Endothelial cell of umbilical vein (primary cell): ENCODE measurements around the gene SUGCT. TPM values are rescaled to one million over a fixed set of nuclear protein-coding genes. Genes with fewer than 3 reads are reported as not detected.

Experiments used
- BruUV-seq: library from RNA; stranded (reverse); fragments of 400-500 nt; replicated peaks from 2 replicates; lab custom pipeline; 2021; lab: Mats Ljungman, UMichigan
- CTCF ChIA-PET: fragments of 300-600, 350-600 bp; sonication (Branson Sonifier 250); formaldehyde crosslinking; loops from one replicate; lab custom pipeline; 2021; ENCODE audit warnings: antibody characterized with exemption, inconsistent platforms; lab: Charles Lee
- POLR2A ChIA-PET: fragments of 300-600, 350-600 bp; sonication (Branson Sonifier 250); formaldehyde crosslinking; loops from one replicate; lab custom pipeline; 2021; ENCODE audit warnings: antibody characterized with exemption, inconsistent platforms; lab: Charles Lee
- DNase-seq: peaks from one replicate; pipeline ENCODE4 v3.0.0-alpha.2; 2011; ENCODE audit warnings: low read depth, low spot score
- FAIRE-seq: peaks from 2 replicates; lab custom pipeline; 2011; peaks lifted over from hg19 to GRCh38; lab: Jason Lieb, UNC
- H2AFZ ChIP-seq: 2 replicates; pipeline ENCODE4 v1.6.0; 2012; ENCODE audit warnings: low read depth, low read length, control low read depth, inconsistent platforms
- H3K27ac ChIP-seq: 2 replicates; pipeline ENCODE4 v1.5.1; 2011; ENCODE audit warnings: low read depth, mild to moderate bottlenecking, control low read depth, low read length, moderate library complexity; ENCODE audit not compliant: insufficient read depth
- H3K27me3 ChIP-seq, 2 experiments: 2 replicates each; pipeline versions ENCODE4 v1.6.0 to v1.6.1; 2011; ENCODE audit warnings: low read length in 2 of 2, mixed read lengths in 1 of 2; ENCODE audit not compliant: control insufficient read depth in 2 of 2, insufficient read depth in 2 of 2
- H3K36me3 ChIP-seq, 2 experiments: 2 replicates in 1 of 2; 3 replicates in 1 of 2; pipeline ENCODE4 v1.5.1; 2011; ENCODE audit warnings: low read length in 2 of 2, mild to moderate bottlenecking in 1 of 2, moderate library complexity in 1 of 2; ENCODE audit not compliant: control insufficient read depth in 2 of 2, insufficient read depth in 2 of 2; ENCODE audit errors: extremely low read depth in 1 of 2
- H3K4me1 ChIP-seq: 3 replicates; pipeline ENCODE4 v1.5.1; 2011; ENCODE audit warnings: mild to moderate bottlenecking, low read length; ENCODE audit not compliant: control insufficient read depth, insufficient read depth; ENCODE audit errors: extremely low read depth
- H3K4me2 ChIP-seq: 2 replicates; pipeline ENCODE4 v1.6.1; 2011; ENCODE audit warnings: low read length, control low read depth, mixed read lengths; ENCODE audit not compliant: insufficient read depth
- H3K4me3 ChIP-seq, 3 experiments: fragments of 200-600 bp in 1 of 3; sonication (generic), shearing (Covaris generic) in 1 of 3; replicated peaks in 1 of 3; 2 replicates each; pipeline ENCODE4 v1.5.1; 2011 to 2016; ENCODE audit warnings: control low read depth in 3 of 3, low read length in 3 of 3, mild to moderate bottlenecking in 2 of 3, inconsistent platforms in 1 of 3, low read depth in 1 of 3, moderate library complexity in 1 of 3; ENCODE audit not compliant: insufficient read depth in 1 of 3
- H3K79me2 ChIP-seq: 2 replicates; pipeline ENCODE4 v1.6.0; 2012; ENCODE audit warnings: low read length, inconsistent platforms; ENCODE audit not compliant: control insufficient read depth, insufficient read depth
- H3K9ac ChIP-seq: replicated peaks from 2 replicates; pipeline ENCODE3; 2011; ENCODE audit warnings: low read length, control low read depth; ENCODE audit not compliant: insufficient read depth; ENCODE audit errors: extremely low read depth
- H3K9me1 ChIP-seq: replicated peaks from 3 replicates; pipeline ENCODE4 v1.6.0; 2011; ENCODE audit warnings: mild to moderate bottlenecking, low read length; ENCODE audit not compliant: control insufficient read depth, insufficient read depth; ENCODE audit errors: extremely low read depth
- H3K9me3 ChIP-seq: replicated peaks from 2 replicates; pipeline ENCODE4 v1.5.1; 2012; ENCODE audit warnings: low read length, inconsistent platforms; ENCODE audit not compliant: control insufficient read depth, insufficient read depth
- H4K20me1 ChIP-seq: replicated peaks from 2 replicates; pipeline ENCODE3; 2011; ENCODE audit warnings: mild to moderate bottlenecking, low read length; ENCODE audit not compliant: control insufficient read depth, insufficient read depth; ENCODE audit errors: extremely low read depth
- EZH2 ChIP-seq: IDR thresholded peaks from 2 replicates; pipeline ENCODE4 v1.6.1; 2012; ENCODE audit warnings: borderline replicate concordance, low read depth, mild to moderate bottlenecking, moderate library complexity, low read length, inconsistent platforms; ENCODE audit not compliant: severe bottlenecking
- FOS ChIP-seq: IDR thresholded peaks from 2 replicates; pipeline ENCODE4 v1.6.1; 2011; ENCODE audit warnings: mild to moderate bottlenecking, low read length, moderate library complexity, borderline replicate concordance; ENCODE audit not compliant: insufficient read depth
- GATA2 ChIP-seq: IDR thresholded peaks from 2 replicates; pipeline ENCODE4 v1.7.0; 2011; ENCODE audit warnings: low read depth, mild to moderate bottlenecking, moderate library complexity, mixed read lengths, low read length; ENCODE audit not compliant: insufficient read length, insufficient read depth
- POLR2A ChIP-seq: IDR thresholded peaks from 2 replicates; pipeline ENCODE4 v1.6.1; 2012; ENCODE audit warnings: low read depth, mild to moderate bottlenecking, control low read depth, low read length
- dilution Hi-C: fragments of 300-500 bp; cut with MboI; formaldehyde crosslinking; loops from one replicate; pipeline ENCODE4 v1.15.0; 2019; ENCODE audit warnings: low sequenced_read_pairs; ENCODE audit not compliant: extremely low pct_ligation_motif_present
- intact Hi-C: fragments of 100-400 bp; cut with micrococcal nuclease; formaldehyde crosslinking; loops from one replicate; pipeline ENCODE4 v1.10.0; 2022
- polyA plus RNA-seq, 4 experiments: library from polyadenylated mRNA; depleted of rRNA in 3 of 4; stranded (reverse) in 3 of 4; unstranded in 1 of 4; fragments of >200 nt; gene quantifications; 2 replicates each; pipeline versions ENCODE4 v1.2.1 to v1.2.3, GENCODE V29; 2011 to 2012; ENCODE audit warnings: missing spikeins in 1 of 4
- total RNA-seq: library from RNA; stranded (reverse); gene quantifications from 2 replicates; pipeline ENCODE4 v1.2.3, GENCODE V29; 2021
- TF ChIP-seq, protein P1 (sequence below), 2 donors: IDR thresholded peaks; 1 replicate in 1 of 2; 2 replicates in 1 of 2; pipeline ENCODE4 v1.5.1; 2011; ENCODE audit warnings: low read length in 2 of 2, mild to moderate bottlenecking in 2 of 2, moderate library complexity in 2 of 2, control low read depth in 1 of 2, inconsistent platforms in 1 of 2, low read depth in 1 of 2; ENCODE audit not compliant: insufficient read depth in 1 of 2; ENCODE audit errors: extremely low read depth in 1 of 2
- TF ChIP-seq, protein P2 (sequence below): IDR thresholded peaks from 2 replicates; pipeline ENCODE4 v1.6.1; 2011; ENCODE audit not compliant: insufficient read depth, insufficient read length

Gene SUGCT
- total and polyA plus RNA-seq, 2 donors (not counting 3 experiments of a cell fraction or from before 2014, with no cell fraction given), result 1.2 to 1.4 TPM

DNA sequence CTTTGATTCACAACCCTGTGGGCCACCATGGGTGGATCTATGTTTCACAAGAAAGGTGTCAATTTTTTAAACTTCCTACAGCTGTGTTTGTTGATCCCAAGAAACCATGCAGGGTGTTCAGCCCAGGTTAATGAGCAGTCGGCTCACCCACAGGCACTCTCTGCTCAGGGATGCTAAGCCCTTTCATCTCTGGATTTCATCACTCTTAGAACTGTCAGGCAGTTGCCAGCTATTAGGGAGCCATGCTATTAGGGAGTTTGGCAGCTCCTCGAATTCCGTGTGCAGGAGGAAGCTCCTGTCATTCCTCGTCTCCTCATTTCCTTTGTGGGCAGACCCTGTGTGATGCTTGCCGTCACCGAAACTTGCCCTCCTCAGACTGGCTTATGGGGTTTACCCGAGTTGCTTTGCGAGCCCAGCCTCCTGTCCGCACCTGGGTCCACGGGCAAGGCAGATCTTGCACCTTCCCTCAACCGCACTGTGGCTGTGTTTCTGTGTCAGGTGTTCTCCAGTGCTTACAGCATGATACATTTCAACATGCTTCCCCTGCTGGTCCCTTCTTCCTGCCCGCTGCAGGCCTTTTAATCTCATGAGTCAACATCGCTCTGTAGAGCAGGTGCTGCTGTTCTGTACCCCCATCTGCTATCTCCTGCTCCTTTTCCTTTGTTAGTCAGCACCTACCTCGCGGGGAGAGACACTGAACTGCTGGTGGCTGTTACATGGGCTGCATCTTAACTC lies 509.8 kb downstream of the SUGCT start:
- TF ChIP-seq EZH2, result no peak
- TF ChIP-seq, protein P1, sequence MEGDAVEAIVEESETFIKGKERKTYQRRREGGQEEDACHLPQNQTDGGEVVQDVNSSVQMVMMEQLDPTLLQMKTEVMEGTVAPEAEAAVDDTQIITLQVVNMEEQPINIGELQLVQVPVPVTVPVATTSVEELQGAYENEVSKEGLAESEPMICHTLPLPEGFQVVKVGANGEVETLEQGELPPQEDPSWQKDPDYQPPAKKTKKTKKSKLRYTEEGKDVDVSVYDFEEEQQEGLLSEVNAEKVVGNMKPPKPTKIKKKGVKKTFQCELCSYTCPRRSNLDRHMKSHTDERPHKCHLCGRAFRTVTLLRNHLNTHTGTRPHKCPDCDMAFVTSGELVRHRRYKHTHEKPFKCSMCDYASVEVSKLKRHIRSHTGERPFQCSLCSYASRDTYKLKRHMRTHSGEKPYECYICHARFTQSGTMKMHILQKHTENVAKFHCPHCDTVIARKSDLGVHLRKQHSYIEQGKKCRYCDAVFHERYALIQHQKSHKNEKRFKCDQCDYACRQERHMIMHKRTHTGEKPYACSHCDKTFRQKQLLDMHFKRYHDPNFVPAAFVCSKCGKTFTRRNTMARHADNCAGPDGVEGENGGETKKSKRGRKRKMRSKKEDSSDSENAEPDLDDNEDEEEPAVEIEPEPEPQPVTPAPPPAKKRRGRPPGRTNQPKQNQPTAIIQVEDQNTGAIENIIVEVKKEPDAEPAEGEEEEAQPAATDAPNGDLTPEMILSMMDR (IDR thresholded peaks at IDR 0.05; ENCODE audit: extremely low read depth in 1 of 2, insufficient read depth in 1 of 2, low read depth in 1 of 2, low read length in 2 of 2), result no peak
- no peak for TF ChIP-seq POLR2A
- no peak for TF ChIP-seq GATA2
- no peak for TF ChIP-seq FOS
- TF ChIP-seq, protein P2, sequence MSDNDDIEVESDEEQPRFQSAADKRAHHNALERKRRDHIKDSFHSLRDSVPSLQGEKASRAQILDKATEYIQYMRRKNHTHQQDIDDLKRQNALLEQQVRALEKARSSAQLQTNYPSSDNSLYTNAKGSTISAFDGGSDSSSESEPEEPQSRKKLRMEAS, result no peak
- Histone ChIP-seq H3K4me3 (no peak overlapping the region), H3K27me3 (no peaks in the 10 kb centered on the region), H3K79me2 (no peaks in the 10 kb centered on the region), H3K9ac (no peak overlapping the region), H4K20me1 (no peaks in the 10 kb centered on the region), H3K36me3 (no peaks in the 10 kb centered on the region), H3K4me2 (no peak overlapping the region), H3K9me1 (no peaks in the 10 kb centered on the region), H3K9me3 (no peaks in the 10 kb centered on the region), H3K4me1 (no peaks in the 10 kb centered on the region), H3K27ac (no peak overlapping the region), H2AFZ (no peak overlapping the region)
- FAIRE-seq, result no peak
- ChIA-PET POLR2A (no interaction called here), CTCF (no interaction called here)
- dilution Hi-C loops, result no loop called here
- intact Hi-C loops, result no loop called here
- BruUV-seq, result no TSS peak
- no peak for DNase-seq
